Measurements from ENCODE around the gene CYFIP2.

CYFIP2 gene

DNA sequence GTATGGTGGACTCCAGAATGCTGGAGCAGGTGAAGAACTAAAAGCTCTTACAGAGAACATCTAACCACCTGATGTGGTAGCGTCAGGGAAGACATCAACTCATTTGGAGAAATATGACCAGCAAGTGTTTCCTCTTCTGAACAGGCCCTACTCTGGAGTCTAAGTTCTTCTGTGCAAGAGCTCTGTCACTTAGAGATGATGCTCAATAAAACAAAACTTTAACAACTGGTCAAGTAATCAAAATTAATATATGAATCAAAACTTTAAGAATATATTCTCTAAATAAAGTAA, 85.8 kb downstream of the CYFIP2 start:
- in situ Hi-C loops (cut with HindIII; ENCODE audit: low sequenced_read_pairs): no loop called here

DNA sequence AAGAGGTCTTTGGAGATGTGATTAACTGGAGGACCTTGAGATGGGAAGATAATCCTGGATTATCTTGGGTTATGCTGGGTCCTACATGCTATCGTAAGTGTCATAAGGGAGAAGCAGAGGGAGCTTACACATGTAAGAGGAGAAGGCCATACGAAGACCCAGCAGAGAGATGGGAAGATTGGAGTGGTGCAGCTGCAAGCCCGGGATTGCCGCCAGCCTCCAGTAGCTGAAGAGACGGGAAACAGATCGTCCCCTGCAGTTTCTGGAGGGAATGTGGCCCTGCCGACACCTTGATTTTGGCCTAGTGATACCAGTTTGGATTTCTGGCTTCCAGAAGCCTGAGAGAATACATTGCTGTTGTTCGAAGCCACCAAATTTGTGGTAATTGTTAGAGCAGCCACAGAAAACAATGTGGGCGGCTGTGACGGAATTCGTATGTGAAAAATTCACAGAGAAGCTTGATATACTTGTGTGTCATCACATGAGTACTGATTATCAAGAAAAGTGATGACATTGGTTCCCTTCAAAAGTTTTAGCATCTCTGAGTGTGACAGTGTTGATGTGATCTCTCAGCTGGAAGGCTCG, 86.9 kb downstream of the CYFIP2 start:
- in situ Hi-C loops (cut with HindIII; ENCODE audit: low sequenced_read_pairs): no loop called here

- in situ Hi-C loops (cut with HindIII; ENCODE audit: low sequenced_read_pairs): no loop called here
Observed at GRCh38 chr5:157354800-157355199, 88.9 kb downstream of the CYFIP2 start.

GRCh38 chr5:157356576-157356975, 90.7 kb downstream of the CYFIP2 start:
- in situ Hi-C loops (cut with HindIII; ENCODE audit: low sequenced_read_pairs): no loop called here

DNA sequence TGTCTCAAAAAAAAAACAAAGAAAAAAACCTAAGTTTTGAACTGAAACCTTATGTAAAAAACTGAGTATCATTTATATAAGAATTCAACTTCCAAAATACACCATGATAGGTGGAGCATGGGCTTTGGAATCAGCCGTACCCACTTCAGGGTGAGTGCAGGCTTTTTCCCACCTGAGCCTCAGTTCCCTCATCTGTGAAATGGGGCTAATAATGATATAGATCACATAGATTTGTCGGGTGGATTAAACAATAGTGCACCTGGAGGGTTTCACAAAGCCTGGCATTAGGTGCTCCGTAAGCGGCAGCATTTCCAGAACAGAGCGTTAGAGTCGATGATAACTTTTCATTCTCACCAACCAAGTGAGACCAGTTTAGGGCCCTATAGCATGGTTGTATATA, 91.9 kb downstream of the CYFIP2 start:
- in situ Hi-C loops (cut with HindIII; ENCODE audit: low sequenced_read_pairs): no loop called here

- in situ Hi-C loops (cut with HindIII; ENCODE audit: low sequenced_read_pairs): no loop called here
Observed at GRCh38 chr5:157358871-157359270, 92.9 kb downstream of the CYFIP2 start.

DNA sequence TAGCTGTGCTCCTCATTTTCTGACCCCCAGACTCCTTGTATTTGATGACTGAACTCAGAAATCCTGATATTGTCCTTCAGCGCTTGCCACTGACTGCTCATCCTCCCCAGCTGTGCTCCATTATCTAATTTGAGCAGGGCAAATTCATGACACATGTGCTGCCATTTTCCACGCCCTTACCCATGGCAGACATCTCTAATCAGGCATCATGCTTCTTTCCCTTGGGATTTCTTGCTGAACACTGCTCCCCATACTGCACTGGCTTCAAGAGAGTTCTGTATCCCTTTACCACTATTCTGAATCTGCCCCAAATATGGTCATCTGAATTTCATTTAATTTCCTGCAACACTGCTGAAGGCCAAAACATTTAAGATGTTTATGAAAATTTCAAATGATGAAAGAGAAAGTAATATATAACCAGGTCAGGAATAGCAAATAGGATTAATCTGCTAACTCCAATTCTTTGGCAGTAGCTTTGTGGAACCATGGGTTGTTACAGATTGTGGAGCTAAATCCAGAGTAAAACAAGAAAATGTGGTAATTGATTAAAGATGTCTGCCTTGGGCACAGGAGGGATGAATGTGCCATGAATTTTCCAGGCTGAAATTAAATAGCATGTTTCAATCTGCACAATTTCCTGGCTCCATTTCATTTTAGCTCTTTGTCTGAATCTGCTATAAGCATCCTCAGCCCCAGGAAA, 93.6 kb downstream of the CYFIP2 start:
- in situ Hi-C loops (cut with HindIII; ENCODE audit: low sequenced_read_pairs): no loop called here

DNA sequence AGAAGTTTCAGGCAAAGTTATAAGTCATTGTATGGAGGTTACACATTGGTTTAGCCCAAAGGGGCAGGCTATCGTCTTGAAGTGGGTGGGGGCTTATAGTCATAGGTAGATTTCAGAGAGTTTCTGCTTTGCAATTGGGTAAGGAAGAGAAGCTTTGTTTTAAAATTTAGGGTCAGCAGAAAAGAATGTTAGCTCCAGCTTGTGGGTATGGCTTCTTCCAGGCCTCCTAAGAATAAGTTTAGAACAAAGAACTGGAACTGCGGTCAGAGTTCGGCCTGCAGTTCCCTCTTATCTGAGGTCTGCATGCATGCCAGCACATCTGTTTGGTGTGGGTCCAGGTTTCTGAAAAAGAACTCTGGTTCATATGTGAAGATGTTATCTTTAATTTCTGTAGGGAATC, 96.1 kb downstream of the CYFIP2 start:
- in situ Hi-C loops (cut with HindIII; ENCODE audit: low sequenced_read_pairs): no loop called here

GRCh38 chr5:157362502-157362901, 96.6 kb downstream of the CYFIP2 start:
- in situ Hi-C loops (cut with HindIII; ENCODE audit: low sequenced_read_pairs): no loop called here

- in situ Hi-C loops (cut with HindIII; ENCODE audit: low sequenced_read_pairs): no loop called here
Observed at GRCh38 chr5:157362982-157363381, 97.1 kb downstream of the CYFIP2 start.

DNA sequence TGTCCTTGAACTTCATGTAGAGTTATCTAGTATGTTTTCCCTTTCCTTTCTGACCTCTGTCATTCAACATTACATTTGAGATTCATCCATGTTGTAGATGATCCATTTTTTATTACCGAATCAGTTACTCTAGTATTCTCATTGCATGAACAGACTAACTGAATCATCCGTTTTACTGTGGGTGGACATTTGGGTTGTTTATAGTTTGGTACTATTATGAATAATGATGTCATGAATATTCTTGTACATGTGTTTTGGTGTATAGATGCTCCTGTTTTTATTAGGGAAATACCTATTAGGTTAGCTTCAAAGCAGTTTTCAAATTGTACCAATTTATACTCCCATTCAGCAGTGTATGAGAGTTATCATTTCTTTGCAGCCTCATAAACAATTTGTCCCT, 99.8 kb downstream of the CYFIP2 start:
- in situ Hi-C loops (cut with HindIII; ENCODE audit: low sequenced_read_pairs): no loop called here

GRCh38 chr5:157366741-157367674, 101.1 kb downstream of the CYFIP2 start:
- in situ Hi-C loops (cut with HindIII; ENCODE audit: low sequenced_read_pairs): no loop called here

GRCh38 chr5:157369507-157369906, 103.6 kb downstream of the CYFIP2 start:
- in situ Hi-C loops (cut with HindIII; ENCODE audit: low sequenced_read_pairs): no loop called here

- in situ Hi-C loops (cut with HindIII; ENCODE audit: low sequenced_read_pairs): no loop called here
Observed at GRCh38 chr5:157370967-157371366, 105.0 kb downstream of the CYFIP2 start.

DNA sequence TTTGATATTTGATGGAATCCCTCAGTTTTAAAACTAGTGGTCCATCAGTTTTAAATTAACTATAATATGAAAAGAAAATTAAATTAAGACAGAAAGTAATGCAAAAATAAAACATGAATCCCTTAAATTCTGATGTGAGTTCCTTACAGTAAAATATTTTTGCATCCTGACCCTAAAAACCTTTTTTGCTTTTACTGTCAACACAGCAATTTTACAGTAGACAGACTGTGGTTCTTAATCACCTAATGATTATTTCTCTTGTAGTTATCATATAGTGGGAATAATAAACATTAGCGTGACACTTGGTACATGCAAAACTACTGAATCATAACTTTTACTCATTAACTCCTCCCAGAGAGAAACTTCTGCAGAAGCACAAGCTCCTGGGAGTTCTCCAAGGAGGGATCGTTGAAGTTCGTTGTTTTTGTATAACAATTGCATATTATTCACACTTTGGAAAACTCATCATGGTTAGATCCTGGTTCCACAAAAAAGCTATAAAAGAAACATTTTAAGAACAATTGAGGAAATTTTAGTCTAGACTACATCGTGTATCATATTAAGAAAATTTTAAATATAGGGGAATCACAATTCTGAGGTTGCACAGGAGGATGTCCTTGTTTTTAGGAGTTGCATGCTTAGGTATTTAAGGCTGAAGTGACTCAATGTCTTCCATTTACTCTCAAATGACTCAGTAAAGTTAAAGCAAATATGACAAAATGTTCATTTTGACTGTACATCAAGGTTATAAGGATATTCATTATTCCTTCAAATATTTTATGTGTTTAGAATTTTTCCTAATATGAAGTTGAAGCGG, 105.9 kb downstream of the CYFIP2 start:
- in situ Hi-C loops (cut with HindIII; ENCODE audit: low sequenced_read_pairs): no loop called here

DNA sequence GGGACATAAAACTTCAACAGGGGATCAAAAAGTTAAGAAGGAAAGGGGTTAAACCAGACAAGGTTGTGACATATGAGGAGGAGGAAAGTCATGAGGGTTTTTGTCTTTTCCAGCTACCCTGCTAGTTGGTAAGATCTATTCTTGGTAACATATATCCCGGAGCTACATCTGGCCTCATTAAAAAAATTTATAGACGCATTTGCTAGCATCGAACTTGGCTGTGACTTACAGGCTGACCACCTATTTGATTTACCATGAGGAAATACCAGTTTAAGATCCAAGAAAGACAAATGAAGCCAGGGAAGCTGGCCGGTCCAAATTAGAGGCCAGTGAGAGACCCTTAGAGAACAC, 106.5 kb downstream of the CYFIP2 start:
- in situ Hi-C loops (cut with HindIII; ENCODE audit: low sequenced_read_pairs): no loop called here

DNA sequence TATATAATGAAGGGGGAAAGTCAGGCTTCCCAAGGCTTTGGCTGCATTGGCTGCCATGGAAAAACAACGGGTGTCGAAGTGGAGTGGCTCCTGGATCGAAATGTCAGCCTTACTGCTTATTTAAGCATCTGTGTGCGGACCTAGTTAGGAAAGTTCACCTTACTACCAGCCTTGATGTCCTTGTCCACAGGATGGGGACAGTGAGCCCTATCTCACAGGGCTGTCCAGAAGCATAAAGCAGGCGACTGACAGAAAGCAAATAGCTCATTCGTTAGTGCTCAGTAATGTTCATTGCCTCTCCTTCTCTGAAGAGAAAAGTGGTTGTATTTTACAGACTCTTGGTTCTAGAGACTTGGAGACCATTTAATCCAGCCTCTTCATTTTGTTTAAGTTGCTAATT, 112.6 kb downstream of the CYFIP2 start:
- in situ Hi-C loops (cut with HindIII; ENCODE audit: low sequenced_read_pairs): no loop called here

DNA sequence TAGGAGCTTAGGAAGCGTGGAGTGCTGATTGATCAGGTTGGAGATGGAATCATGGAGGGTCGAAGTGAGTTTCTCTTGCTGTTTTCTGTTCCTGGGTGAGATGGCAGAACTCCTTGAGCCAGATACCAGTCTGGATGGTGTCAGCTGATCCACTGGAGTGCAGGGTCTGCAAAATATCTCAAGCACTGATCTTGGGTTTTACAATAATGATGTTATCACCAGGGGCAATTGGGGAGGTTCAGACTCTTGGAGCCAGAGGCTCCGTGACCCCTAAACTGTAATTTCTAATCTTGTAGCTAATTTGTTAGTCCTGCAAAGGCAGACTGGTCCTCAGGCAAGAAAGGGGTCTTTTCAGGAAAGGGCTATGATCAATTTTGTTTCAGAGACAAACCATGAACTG, 114.1 kb downstream of the CYFIP2 start:
- in situ Hi-C loops (cut with HindIII; ENCODE audit: low sequenced_read_pairs): no loop called here

- in situ Hi-C loops (cut with HindIII; ENCODE audit: low sequenced_read_pairs): no loop called here
Observed at GRCh38 chr5:157381746-157382145, 115.8 kb downstream of the CYFIP2 start.

DNA sequence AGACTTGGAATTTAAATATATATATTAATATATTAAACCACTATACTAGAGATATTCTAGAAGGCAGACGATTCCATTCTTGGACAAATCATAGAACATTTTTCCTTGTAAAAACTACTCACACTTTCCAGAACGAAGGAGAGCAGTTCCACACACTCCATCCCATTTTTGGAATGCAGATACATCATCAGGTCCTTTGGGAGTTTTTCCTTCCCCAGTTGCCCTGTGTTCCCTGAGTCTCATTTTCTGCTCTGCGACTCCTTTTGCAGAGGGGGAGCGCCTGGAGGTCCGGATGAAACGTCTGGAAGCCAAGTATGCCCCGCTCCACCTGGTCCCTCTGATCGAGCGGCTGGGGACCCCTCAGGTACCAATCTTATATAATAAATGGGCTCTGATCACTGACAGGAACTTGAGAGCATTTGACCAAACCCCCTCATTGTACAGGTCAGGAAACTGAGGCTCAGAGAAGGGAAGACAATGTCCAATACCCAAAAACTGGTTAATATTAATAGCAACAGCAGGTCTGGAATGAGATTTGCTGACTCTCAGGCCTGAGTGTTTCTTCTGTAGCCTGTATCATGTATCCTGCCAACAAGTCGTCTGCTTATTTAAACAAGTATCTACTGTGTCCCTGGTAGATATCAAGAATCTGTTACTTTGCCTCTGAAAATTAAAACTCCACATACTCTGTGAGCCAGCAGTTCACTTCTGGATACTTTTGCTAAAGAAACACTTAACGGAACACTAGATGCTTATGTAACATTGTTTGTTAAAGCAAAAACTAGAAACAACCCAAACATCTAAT, 117.3 kb downstream of the CYFIP2 start:
- in situ Hi-C loops (cut with HindIII; ENCODE audit: low sequenced_read_pairs): no loop called here

All from DLD1 (cell line).